HG02642 (cell line): ENCODE data around the gene ATP5F1C.
"Not testable (repeated sequence)": the region's sequence is repeated elsewhere in the genome, so short reads cannot be mapped to it uniquely, and the experiment has no call there.

Source experiments
- ATAC-seq: cut with Tn5 transposase; IDR thresholded peaks from one replicate; pipeline ENCODE4 v1.9.1; 2021; ENCODE audit warnings: mild to moderate bottlenecking; ENCODE audit not compliant: unreplicated experiment, poor library complexity

ATP5F1C gene

DNA sequence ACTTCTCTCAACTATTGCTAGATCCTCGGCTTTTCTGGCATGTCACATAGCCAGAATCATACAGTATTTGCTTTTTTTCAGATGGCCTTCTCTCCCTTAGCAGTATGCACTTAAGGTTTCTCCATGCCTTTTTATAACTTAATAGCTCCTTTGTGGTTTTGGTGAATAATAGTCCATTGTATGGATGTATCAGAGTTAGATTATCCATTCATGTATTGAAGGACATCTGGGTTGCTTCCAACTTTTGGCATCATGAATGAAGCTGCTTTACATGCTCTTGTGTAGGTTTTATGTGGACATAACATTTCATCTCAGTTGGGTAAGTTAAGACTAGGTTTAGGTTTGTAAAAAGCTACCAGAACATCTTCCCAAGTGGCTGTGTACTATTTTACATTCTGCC is 4.6 kb downstream of the ATP5F1C start:
- no peak for ATAC-seq

DNA sequence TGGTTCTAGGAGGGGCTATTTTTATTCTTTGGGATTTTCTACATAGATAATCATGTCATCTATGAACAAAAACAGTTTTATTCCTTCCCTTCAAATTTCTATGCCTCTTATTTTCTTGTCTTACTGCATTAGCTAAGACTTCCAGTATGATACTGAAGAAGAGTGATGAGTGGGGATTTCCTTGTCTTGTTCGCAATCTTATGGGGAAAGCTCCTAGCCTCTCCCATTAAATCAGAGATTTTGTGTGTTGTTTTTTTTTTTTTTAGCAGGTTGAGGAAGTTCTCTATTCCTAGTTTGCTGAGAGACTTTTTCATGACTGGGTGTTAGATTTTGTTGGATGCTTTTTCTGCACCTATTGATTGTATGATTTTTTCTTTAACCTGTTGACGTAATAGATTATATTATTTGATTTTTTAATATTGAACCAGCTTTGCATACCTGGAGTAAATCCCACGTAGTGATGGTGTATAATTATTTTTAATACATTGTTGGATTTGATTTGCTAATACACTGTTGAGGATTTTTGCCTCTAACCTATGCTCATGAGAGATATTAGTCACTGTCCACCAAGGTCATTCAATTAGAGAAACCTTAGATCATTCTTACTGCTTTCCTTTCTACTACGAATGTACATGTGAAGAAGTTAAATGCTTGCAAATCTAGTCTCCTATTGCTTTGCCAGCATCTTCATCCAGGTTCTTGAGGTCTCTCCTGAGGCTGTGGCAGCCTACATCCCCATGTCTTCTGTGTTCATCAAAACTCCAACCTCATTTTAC is 6.5 kb downstream of the ATP5F1C start:
- no peak for ATAC-seq

DNA sequence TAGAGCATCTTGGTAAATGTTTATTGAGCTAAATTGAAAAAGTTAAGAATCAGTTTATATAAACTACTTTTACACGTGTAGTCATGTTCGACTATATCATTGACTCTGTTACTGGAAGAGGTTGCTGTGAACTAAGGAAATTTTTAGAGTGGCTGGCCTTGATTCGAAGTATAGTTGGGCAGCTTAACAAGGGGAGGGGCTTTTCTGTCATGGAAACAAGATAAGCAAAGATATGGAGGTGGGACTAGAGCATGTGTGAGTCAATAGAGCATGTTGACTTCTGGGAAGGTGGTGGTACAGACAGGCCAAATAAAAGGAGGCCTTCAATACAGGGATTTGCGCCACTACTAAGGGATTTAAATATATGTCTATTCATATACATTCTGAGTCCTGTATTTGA is 7.6 kb downstream of the ATP5F1C start:
- no peak for ATAC-seq

DNA sequence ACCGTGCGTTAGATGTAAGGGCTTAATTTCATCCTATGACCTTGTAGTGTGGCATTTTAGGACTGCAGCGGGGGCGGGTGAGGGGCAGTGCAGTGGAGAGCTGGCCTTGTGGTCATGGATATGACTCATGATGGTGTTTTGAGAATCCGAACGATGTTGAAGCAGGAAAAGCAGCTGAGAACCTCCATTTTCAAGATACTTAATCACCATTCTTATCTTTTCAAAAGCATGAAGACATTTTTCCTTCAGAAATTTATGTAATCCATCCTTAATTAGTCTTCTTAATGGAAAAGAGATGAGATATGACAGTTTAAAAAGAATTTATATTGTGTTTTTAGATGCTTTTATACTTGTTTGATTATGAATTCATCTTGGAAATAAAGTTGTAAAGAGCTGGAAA is 9.6 kb downstream of the ATP5F1C start:
- no peak for ATAC-seq

DNA sequence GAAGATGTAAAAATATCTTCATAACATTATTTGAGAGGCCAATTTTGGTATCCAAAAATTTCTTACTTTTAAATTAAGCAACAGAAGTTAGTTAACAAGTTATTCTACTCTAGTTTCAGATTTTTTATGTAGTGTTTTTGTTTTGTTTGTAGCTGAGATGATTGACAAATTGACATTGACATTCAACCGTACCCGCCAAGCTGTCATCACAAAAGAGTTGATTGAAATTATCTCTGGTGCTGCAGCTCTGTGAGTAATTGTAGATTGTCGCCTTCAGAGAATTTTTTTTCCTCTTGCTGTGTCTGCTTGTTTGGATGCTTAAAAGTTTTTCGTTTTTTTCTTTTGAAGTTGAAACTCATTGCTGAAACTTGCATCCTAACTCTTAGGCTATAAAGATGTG is 14.6 kb downstream of the ATP5F1C start:
- no peak for ATAC-seq

DNA sequence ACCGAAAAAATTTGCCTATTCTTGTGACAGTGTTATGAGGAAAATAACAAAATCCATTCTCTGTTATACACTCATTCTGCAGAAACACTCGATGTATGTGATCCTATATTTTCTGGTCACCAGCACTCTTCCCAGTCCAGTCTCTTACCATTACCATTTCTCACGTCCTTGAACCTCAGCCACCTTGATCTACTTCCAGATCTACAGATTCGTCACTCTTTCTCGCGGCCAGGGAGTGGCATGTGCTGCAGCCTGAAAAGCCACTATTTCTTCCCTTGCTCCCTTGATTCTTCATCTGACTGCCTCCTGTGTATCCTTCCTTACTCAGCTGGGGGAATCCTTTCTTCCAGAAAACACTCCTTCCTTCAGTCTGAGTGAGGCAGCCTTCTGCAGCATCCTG is 16.2 kb downstream of the ATP5F1C start:
- ATAC-seq: no peak

DNA sequence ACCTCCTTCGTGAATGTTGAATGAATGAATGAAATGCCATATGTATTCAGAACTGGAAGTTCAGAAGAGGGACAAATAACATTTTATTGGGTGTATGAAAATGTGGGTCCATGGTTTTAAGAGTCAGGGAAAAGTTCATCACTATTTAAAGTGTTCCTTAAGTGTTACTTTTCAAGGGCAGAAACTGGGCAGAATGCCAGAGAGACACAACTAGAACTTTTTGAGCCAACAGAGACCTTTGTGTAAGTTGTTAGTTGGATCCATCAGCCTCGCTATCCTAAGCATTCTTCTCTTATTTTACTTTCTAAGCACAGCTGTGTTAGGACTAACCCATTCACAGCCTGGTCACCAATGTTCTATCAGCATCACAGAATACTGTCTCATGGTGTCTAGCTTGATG is 16.8 kb downstream of the ATP5F1C start:
- ATAC-seq: no peak

DNA sequence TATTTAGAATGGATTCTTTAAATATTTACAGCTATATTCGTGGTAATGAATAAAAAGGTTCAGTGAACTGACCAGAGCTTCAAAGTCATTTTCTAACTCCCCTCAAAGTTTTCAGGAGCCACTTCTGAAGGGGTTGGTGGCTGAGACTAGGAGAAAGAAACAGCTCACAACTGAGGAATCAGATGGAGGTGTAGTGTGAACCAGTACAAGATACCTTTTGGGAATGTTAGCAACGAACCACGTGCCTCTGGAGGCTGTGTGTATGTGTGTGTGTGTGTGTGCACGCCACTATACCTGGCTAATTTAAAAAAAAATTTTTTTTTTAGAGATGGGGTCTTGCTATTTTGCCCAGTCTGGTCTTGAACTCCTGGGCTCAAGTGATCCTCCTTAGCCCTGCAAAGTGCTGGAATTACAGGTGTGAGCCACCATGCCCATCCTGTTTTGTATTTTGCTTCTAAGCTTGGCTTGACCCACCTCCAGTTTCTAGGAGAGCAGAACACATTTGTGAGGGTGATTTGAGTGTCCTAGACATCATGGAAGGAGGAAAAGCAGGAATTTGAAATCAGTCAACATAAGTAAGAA is 20.8 kb downstream of the ATP5F1C start:
- ATAC-seq: no peak

DNA sequence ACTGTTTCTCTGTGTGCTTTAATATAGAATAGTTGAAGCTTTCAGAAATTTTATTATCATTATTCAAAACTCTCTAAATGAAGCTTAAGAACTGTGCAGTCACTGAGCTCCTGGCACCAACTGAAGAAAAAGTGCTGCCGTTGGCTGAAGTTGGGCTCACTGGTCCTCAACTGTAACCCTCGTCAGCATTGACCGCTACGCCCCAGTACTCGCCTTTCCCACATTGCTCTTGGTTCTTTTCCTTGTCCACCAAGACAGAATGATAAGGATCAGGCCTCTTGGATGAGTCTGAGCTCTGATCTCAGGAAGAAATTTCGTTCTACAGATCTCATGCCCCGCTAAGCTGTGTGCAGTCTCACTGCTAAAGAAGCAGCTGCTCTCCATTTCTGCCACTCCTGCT is 22.5 kb downstream of the ATP5F1C start:
- no peak for ATAC-seq

DNA sequence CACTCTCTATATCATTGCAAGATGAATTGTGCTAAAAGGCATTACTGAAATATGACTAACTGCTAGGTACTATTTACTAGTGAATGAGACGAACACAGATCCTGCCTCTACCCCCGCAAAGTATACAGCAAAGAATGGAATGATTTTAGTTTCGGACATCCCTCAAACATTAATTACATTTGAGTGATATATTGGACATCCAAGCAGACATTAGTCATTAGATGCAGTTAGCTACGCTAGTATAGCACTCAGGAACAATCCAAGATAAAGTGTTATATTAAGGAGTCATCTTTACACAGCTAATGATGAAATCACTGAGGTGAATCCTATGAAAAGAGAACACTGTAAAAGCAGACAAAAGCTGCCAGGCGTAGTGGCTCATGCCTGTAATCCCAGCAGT is 23.0 kb downstream of the ATP5F1C start:
- no peak for ATAC-seq

DNA sequence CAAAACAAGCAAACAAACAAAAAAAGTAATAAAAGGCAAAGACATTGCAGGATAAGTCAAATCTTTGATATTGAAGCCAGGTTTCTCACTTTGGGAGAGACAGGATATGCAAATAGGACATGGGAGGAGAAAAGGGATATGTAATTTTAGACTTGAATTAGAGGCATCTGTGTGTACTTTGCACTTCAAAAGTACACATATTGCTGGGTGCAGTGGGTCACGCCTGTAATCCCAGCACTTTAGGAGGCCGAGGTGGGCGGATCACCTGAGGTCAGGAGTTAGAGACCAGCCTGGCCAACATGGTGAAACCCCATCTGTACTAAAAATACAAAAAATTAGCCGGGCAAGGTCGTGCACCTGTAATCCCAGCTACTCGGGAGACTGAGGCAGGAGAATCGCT is 23.8 kb downstream of the ATP5F1C start:
- not testable (repeated sequence) for ATAC-seq

DNA sequence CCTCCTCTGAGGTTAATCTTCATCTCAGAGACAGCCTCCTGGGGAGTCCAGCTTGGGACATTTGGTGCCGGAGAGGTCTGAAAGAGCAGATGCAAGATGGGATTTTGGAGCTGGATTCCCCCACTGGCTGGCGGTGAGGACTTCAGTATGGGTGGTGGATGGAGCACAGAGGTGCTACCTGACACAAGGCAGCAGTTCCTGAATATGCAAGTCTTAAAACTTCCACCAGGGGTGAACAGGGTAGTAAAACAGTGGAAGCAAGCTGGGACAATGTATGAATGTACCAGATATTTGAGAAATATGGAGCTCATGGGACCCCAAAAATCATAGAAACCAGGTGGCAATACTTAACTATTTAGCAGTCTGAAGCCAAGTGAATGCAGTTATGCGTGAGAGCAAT is 25.5 kb downstream of the ATP5F1C start:
- no peak for ATAC-seq

DNA sequence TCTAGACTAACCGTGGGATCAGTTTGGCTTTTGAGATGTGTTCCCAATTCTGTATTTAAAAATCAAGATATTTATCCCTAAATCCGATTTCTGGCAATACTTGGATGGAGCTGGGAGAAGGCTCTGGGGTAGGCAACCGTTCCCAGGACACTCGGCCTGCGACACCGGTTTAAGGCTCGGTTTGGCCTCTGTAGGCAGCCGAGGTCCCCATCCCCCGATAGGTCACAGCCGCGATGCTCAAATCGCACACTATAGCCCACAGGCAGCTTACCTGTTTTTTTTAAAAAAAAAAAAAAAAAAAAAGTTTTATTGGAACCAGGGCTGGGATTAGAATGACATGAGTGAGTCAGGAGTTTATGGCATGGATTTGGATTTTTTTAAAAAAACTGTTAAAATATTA is 29.6 kb downstream of the ATP5F1C start:
- no peak for ATAC-seq

DNA sequence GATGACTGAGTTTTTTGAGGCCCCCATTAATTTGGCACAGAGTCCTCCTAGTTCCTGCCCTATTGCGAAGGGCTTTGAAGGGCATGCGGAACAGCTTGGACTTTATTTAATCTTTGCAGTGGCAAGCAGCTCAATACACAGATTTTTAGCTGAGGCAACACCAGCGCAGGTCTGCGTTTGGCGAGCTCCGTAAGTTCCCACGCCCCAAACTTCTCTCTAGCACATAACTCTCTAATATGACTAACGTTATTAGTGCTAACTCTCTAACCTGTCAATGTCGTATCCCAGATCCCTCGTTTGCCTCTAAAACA is 30.0 kb downstream of the ATP5F1C start:
- ATAC-seq: no peak

DNA sequence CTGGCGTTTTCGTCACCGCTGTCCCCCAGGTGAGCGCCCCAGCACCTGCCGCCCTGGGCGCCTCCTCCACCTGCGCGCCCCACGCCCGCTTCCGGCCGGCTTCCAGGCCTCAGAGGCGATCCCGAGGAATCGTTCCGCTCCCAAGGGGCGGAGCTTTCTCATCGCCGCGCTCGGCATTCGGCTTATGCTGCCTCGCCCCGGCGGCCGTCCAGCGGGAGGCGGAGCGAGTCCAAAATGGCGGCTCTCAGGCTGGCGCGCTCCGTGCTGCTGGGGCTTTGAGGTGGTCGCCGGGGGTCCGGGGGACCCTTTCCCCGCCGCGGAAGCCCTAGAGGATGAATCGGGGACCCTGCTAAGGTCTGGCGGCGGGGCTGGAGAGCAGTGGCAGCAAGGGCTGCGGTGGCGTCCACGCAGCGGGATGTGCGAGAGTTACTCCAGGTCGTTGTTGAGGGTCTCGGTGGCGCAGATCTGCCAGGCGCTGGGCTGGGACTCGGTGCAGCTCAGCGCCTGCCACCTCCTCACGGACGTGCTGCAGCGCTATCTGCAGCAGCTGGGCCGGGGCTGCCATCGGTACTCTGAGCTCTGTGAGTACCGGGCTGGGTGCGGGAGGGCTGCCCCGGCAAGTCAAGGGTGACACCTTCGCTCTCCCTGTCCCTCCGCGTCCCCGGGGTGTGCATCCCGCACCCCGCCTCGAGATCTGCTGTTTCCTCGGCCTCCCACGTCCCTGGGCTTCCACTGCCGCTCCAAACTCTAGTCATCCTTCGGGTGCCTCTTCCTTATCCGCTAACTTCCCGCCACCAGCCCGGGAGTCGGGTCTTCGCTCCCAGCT is 30.5 kb downstream of the ATP5F1C start, which contains the start of gene TAF3:
TSS of gene TAF3 (plus strand) at position 211 of the 826 bp plus-strand sequence. CDS start at position 416, 205 bp downstream.
- ATAC-seq: peak; percentile 92

DNA sequence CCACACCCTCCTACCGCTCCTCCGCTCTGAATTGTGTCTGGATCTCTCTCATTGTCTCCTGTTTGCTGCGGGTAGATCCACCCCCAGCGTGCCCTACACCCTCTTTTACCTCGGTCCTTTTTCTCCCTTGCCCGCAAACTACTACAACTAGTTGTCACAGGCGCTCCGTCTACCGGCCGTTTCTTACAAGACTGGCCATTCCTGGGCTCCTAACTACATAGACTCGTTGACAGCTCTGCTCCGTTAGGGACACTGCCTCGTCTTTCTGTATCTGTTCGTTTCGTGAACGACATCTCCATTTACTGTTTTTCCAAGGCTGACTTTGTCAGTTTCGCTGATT is 31.1 kb downstream of the ATP5F1C start:
- ATAC-seq: peak; percentile 39

DNA sequence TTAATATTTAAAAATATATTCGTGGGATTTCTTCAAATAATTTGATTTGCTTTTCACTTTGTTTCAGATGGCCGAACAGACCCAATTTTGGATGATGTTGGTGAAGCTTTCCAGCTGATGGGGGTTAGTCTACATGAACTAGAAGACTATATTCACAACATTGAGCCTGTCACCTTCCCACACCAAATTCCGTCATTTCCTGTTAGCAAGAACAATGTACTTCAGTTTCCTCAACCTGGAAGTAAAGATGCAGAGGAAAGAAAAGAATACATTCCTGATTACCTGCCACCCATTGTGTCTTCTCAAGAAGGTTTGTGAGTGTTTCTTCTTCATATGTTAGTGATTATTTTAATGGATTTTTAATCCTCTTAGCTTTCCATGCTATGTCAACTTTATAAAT is 36.3 kb downstream of the ATP5F1C start:
- ATAC-seq: no peak

DNA sequence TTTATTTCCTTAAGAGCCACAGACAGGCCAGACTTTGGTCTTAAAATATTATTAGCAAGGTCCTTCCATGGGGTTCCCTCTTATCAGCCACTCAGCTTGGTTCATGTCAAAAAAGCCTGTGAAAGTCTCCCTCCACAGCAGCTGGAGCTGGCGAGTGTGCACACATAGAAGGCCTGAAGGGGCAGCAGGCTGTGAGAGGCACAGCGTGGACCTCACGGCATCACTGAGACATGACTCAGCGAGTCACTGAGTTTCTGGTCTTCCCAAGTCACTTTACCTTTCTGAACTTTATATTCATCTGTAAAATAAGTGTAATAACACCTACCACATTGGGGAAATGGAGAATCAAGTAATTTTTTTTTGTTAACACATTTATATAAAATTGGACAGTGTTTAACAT is 39.0 kb downstream of the ATP5F1C start:
- no peak for ATAC-seq

DNA sequence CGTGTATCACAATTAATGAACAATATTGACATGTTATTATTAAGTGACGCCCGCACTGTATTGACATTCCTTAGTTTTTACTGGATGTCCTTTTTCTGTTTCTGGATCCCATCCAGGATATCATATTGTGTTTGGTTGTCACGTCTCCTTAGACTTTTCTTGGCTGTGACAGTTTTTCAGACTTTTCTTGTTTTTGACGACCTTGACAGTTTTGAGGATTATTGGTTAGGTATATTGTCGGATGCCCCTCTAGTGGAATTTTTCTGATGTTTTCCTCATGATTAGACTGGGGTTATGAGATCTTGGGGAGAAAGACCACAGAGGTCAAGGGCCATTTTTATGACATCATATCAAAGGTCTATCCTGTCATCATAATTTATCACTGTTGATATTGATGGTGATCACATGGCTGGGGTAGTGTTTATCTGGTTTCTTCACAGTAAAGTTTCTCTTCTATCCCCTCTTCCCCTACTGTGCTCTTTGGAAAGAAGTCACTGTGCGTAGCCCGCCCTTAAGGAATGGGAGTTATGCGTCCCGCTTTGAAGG is 41.4 kb downstream of the ATP5F1C start:
- no peak for ATAC-seq

DNA sequence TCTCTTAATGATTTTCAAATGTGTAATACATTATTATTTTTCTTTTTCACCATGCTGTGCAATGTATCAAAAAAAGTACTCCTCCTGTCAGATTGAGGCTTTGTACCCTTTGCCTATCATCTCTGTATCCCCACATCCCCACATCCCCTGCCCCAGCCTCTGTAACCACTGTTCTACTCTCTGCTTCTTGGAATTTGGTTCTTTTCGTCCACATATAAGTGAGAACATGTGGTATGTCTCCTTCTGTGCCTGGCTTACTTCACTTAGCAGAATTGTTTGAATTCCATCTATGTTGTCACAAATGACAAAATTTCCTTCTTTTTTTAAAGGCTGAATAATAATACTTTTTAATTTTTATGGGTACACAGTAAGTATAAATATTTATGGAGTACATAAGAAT is 44.1 kb downstream of the ATP5F1C start:
- no peak for ATAC-seq

DNA sequence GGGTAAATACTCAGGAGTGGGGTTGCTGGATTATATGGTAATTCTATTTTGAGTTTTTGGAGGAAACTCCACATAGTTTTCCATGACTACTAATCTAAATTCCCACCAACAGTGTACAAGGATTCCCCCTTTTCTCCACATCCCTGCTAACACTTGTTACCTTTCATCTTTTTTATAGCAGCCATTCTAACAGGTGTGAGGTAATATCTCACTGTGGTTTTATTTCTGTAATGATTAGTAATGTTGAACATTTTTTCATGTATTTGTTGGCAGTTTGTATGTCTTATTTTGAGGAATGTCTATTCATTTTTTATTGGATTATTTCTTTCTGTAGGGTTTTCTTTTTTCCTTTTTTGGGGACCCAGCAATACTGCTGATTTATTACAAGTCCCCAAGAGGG is 45.2 kb downstream of the ATP5F1C start:
- ATAC-seq: no peak
